ENCODE results near the gene AHDC1.

DNA sequence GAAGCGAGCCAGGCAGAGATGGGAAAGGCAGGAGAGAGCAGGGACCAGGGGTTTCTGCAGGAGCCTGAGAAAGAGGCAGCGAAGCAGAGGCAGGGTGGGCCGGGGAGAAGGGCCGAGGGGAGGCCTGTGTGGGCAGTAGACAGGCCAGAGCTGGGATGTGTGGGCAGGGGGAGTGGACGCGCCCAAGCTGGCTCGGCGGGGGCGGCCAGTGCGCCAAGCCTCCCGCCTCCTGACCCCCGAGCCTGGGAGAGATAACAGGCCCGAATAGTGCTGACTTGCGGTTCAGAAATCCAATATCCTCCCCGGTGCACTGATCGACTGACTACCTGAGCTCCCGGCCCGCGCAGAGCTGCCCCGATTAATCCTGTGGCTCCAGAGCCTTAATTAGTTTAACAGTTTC is 41.9 kb downstream of the AHDC1 start:
- TF ChIP-seq CEBPB (IDR thresholded peaks at IDR 0.05): no peak
- TF ChIP-seq, protein P1, sequence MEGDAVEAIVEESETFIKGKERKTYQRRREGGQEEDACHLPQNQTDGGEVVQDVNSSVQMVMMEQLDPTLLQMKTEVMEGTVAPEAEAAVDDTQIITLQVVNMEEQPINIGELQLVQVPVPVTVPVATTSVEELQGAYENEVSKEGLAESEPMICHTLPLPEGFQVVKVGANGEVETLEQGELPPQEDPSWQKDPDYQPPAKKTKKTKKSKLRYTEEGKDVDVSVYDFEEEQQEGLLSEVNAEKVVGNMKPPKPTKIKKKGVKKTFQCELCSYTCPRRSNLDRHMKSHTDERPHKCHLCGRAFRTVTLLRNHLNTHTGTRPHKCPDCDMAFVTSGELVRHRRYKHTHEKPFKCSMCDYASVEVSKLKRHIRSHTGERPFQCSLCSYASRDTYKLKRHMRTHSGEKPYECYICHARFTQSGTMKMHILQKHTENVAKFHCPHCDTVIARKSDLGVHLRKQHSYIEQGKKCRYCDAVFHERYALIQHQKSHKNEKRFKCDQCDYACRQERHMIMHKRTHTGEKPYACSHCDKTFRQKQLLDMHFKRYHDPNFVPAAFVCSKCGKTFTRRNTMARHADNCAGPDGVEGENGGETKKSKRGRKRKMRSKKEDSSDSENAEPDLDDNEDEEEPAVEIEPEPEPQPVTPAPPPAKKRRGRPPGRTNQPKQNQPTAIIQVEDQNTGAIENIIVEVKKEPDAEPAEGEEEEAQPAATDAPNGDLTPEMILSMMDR (IDR thresholded peaks at IDR 0.05): no peak
- TF ChIP-seq TFCP2L1 (CRISPR knock-in tag; IDR thresholded peaks at IDR 0.05): no peak

Data from A549 (cell line).